OCI-LY7 (cell line): Measurements from ENCODE around the gene NFKBIB.

Experiments used
- EZH2phosphoT487 ChIP-seq: fragments of 200-600 bp; sonication (generic); IDR thresholded peaks from 2 replicates; pipeline ENCODE4 v1.6.1; 2018; ENCODE audit warnings: low read depth, borderline replicate concordance, mild to moderate bottlenecking, mixed run types, antibody characterized with exemption, low read length, moderate library complexity, mixed read lengths
- TF ChIP-seq, protein P1 (sequence below): fragments of 200-600 bp; sonication (generic); conservative IDR thresholded peaks from 2 replicates; pipeline ENCODE4 v1.5.1; 2014; ENCODE audit warnings: mild to moderate bottlenecking, antibody characterized with exemption, low read length, moderate library complexity, mixed read lengths

DNA sequence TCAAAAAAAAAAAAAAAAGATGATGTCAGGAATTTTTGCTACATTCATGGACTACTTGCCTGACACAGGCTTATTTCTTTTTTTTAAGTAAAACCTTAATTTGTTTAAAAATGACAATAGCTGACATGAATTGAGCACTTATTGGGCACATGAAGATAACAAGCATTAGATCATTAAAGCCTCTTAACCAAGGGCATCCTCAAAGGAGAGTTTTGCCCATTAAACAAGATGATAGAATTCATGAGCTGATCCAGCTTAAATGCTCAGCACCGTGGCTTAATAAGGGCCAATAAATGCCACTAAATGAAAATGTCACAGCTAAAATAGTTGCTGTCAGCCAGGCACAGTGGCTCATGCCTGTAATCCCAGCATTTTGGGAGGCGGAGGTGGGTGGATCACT, 56.5 kb downstream of the NFKBIB start:
- no peak for TF ChIP-seq EZH2phosphoT487
- TF ChIP-seq, protein P1, sequence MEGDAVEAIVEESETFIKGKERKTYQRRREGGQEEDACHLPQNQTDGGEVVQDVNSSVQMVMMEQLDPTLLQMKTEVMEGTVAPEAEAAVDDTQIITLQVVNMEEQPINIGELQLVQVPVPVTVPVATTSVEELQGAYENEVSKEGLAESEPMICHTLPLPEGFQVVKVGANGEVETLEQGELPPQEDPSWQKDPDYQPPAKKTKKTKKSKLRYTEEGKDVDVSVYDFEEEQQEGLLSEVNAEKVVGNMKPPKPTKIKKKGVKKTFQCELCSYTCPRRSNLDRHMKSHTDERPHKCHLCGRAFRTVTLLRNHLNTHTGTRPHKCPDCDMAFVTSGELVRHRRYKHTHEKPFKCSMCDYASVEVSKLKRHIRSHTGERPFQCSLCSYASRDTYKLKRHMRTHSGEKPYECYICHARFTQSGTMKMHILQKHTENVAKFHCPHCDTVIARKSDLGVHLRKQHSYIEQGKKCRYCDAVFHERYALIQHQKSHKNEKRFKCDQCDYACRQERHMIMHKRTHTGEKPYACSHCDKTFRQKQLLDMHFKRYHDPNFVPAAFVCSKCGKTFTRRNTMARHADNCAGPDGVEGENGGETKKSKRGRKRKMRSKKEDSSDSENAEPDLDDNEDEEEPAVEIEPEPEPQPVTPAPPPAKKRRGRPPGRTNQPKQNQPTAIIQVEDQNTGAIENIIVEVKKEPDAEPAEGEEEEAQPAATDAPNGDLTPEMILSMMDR: no peak
